HG02763 (cell line): Measurements from ENCODE around the gene TMEM208.

Source experiments
- ATAC-seq: cut with Tn5 transposase; IDR thresholded peaks from one replicate; pipeline ENCODE4 v1.9.1; 2021; ENCODE audit warnings: mild to moderate bottlenecking, moderate library complexity; ENCODE audit not compliant: unreplicated experiment

The TMEM208 gene

DNA sequence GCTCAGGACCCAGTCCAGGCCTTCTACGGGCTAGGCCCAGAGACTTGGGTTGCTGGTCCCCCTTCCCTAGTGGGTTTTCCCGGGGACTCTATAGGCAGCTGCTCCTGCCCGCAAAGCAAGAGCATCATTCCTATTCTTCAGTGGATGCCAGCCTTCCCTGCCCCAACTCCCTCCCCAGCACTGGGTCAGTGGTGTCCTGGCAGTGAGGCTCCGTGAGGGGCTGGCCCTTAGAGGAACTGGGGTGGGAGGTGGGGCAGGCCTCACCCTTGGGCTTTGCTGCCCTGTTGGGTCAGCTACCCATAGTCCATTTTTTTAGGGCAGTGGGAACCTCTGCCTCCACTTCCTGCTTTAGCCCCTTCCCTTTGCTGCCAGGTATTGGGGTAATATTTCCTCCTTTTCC is 44.5 kb downstream of the TMEM208 start:
- ATAC-seq: no peak

DNA sequence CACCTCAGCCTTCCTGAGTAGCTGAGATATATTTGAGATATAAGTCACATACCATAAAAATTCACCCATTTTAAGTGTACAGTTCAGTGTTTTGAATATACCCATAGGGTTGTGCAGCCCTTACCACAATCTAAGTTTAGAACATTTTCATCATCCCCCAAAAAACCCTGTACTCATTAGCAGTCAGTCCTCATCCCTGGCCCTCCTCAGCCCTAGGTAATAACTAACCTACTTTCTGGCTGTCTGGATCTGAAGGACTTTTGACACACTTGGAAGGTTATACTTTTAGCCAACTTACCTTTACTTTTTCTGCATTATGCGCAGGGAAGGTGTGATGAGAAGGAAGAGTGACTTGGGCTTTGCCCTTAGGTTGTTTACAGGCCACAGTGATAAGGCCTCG is 48.4 kb downstream of the TMEM208 start:
- no peak for ATAC-seq

DNA sequence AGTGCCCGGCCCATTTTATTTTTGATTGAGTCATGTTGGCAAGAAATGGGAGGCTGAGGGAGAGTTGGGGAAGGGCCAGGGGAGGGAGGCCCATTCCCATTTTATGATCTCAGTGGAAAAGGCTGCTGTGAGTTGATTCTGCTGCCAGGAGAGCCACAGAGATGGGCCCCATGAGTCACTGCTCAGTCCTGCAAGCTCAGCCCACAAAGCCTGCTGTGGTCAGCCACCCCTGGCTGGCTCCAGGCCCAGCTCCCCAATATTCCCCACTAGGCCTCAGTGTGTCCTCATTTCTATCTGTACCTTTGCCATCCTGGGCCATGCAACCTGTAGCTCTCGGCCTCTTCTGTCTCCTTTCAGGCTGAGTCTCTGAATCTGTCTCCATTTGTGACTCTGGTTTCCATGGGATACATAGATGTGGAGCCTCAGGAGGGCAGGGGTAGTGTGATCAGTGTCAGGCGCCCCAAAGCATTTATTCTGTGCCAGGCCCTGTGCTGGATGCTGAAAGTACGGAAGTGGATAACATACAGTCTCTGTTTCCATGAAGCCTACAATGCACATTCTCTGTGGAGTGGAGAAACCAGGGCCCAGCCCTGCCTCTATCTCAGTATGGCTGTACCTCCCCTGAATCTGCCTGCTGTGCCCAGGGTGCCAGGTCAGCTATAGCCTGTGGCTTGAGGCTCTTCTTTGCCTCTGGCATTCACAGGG is 50.5 kb downstream of the TMEM208 start:
- no peak for ATAC-seq

DNA sequence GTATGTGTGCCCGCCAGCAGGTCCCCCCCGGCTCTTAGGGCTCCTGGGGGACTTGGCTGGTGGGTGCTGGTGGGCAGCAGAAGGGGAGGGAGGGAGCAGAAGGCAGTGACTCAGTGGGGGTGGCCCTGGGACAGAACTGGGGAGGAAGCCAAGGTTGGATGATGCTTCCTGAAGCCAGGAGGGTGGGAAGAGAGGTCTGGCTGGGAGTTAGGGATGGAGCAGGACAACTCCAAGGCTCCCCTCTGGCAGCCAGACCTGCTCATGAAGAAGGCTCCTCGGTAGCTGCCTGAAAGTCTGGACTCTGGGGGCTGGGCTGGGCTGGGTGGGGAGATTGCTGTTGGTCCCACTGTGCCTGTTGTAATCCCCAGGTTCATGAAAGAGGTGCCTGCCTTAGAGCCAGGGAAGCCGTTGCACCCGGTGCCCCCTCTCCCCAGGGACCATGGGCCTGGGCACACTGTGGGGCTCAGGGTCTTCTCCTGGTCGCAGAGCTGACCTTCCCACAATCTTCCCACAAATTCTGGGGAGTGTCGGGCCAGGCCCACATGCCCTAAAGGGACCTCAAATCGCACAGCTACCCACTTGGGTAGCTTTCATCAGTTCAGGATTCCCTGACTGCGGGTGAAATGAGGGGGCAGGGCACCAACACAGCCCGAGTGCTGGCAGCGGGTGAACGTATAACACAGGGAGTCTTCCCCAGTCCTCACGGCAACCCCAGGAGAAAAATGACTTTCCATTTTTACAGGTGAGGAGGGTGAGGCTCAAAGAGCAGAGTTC is 51.3 kb downstream of the TMEM208 start:
- ATAC-seq: no peak
